GM06990 (cell line): ENCODE results near the gene TEX2.

Experiments used
- DNase-seq: peaks from one replicate; pipeline ENCODE4 v3.0.0-alpha.2; 2011; ENCODE audit not compliant: insufficient read length; ENCODE audit errors: extremely low read depth
- H3K27me3 ChIP-seq: replicated peaks from 2 replicates; pipeline ENCODE4 v1.6.0; 2011; ENCODE audit warnings: low read length; ENCODE audit not compliant: control insufficient read depth, insufficient read depth
- H3K36me3 ChIP-seq: 2 replicates; pipeline ENCODE4 v1.5.1; 2011; ENCODE audit warnings: low read length; ENCODE audit not compliant: control insufficient read depth, insufficient read depth
- H3K4me3 ChIP-seq: replicated peaks from 2 replicates; pipeline ENCODE4 v1.5.1; 2011; ENCODE audit warnings: low read depth, mild to moderate bottlenecking, control low read depth, low read length
- CTCF ChIP-seq: IDR thresholded peaks from 2 replicates; pipeline ENCODE4 v1.5.1; 2011; ENCODE audit warnings: low read length, control low read depth, mild to moderate bottlenecking, inconsistent platforms; ENCODE audit not compliant: insufficient read depth, poor library complexity, severe bottlenecking

The TEX2 gene

GRCh38 chr17:64247836-64248235 lies 15.2 kb downstream of the TEX2 start:
- H3K36me3 ChIP-seq, result no peaks in the 10 kb centered on the region
- no peak for DNase-seq
- TF ChIP-seq CTCF, result no peak
- H3K27me3 ChIP-seq, result no peaks in the 10 kb centered on the region
- H3K4me3 ChIP-seq, result no peak overlapping the region

GRCh38 chr17:64245218-64246145 lies 17.6 kb downstream of the TEX2 start:
- DNase-seq, result no peak
- no peak for TF ChIP-seq CTCF
- H3K36me3 ChIP-seq, result no peaks in the 10 kb centered on the region

GRCh38 chr17:64244165-64244564 lies 18.9 kb downstream of the TEX2 start:
- no peak for DNase-seq
- Histone ChIP-seq H3K4me3 (no peak overlapping the region), H3K36me3 (no peaks in the 10 kb centered on the region), H3K27me3 (no peaks in the 10 kb centered on the region)
- TF ChIP-seq CTCF, result no peak

More at GRCh38 chr17:64245218-64246145, 17.6 kb downstream of the TEX2 start:
- H3K4me3 ChIP-seq, result no peak overlapping the region
- no peaks in the 10 kb centered on the region for H3K27me3 ChIP-seq

GRCh38 chr17:64243340-64243739 lies 19.7 kb downstream of the TEX2 start:
- no peak for DNase-seq
- Histone ChIP-seq H3K4me3 (no peak overlapping the region), H3K27me3 (no peaks in the 10 kb centered on the region), H3K36me3 (no peaks in the 10 kb centered on the region)
- no peak for TF ChIP-seq CTCF

GRCh38 chr17:64242633-64243032 lies 20.4 kb downstream of the TEX2 start:
- no peak for DNase-seq
- TF ChIP-seq CTCF, result no peak

More at GRCh38 chr17:64242633-64243032, 20.4 kb downstream of the TEX2 start:
- Histone ChIP-seq H3K36me3 (no peaks in the 10 kb centered on the region), H3K27me3 (no peaks in the 10 kb centered on the region), H3K4me3 (no peak overlapping the region)
